CD8-positive, alpha-beta memory T cell (primary cell): Measurements from ENCODE around the gene SAP25. TPM values are rescaled to one million over a fixed set of nuclear protein-coding genes. Genes with fewer than 3 reads are reported as not detected.
"Not testable (repeated sequence)": the region's sequence is repeated elsewhere in the genome, so short reads cannot be mapped to it uniquely, and the experiment has no call there.

Experiments used
- CTCF ChIA-PET: fragments of 350-600 bp; sonication (Branson Sonifier 250); formaldehyde crosslinking; loops from one replicate; lab custom pipeline; 2021; ENCODE audit warnings: antibody characterized with exemption; lab: Charles Lee
- POLR2A ChIA-PET: fragments of 350-600 bp; sonication (Branson Sonifier 250); formaldehyde crosslinking; loops from one replicate; lab custom pipeline; 2021; ENCODE audit warnings: antibody characterized with exemption; lab: Charles Lee
- DNase-seq, 5 donors: peaks; one replicate each; pipeline versions ENCODE4 v3.0.0 to v3.0.0-alpha.2; 2020 to 2022; ENCODE audit warnings: mixed read lengths in 1 of 5
- H3K27ac ChIP-seq: one replicate; pipeline ENCODE4 v1.7.0; 2013; ENCODE audit warnings: low read depth, mild to moderate bottlenecking, low read length, moderate library complexity
- H3K27me3 ChIP-seq: 2 replicates; pipeline ENCODE4 v1.7.0; 2013; ENCODE audit warnings: low read length, mild to moderate bottlenecking; ENCODE audit not compliant: insufficient read depth, poor library complexity, severe bottlenecking
- H3K36me3 ChIP-seq: 2 replicates; pipeline ENCODE4 v1.7.0; 2013; ENCODE audit warnings: mild to moderate bottlenecking, low read length, moderate library complexity; ENCODE audit not compliant: insufficient read depth
- H3K4me1 ChIP-seq: 2 replicates; pipeline ENCODE4 v1.7.0; 2013; ENCODE audit warnings: mild to moderate bottlenecking, low read length, moderate library complexity; ENCODE audit not compliant: insufficient read depth
- H3K4me3 ChIP-seq: 2 replicates; pipeline ENCODE4 v1.7.0; 2013; ENCODE audit warnings: mild to moderate bottlenecking, low read length
- H3K9me3 ChIP-seq: 2 replicates; pipeline ENCODE4 v1.7.0; 2013; ENCODE audit warnings: mild to moderate bottlenecking, low read length
- H3K27ac Mint-ChIP-seq, 8 donors: one replicate each; pipeline ENCODE4 v1.8.0; 2020 to 2021; ENCODE audit warnings: mixed read lengths in 8 of 8, mild to moderate bottlenecking in 6 of 8, inconsistent platforms in 3 of 8, moderate library complexity in 3 of 8
- H3K27me3 Mint-ChIP-seq, 2 donors: one replicate each; pipeline ENCODE4 v1.8.0; 2020 to 2021; ENCODE audit warnings: mixed read lengths in 2 of 2, mild to moderate bottlenecking in 1 of 2, moderate library complexity in 1 of 2
- H3K36me3 Mint-ChIP-seq, 3 donors: one replicate each; pipeline ENCODE4 v1.8.0; 2020 to 2021; ENCODE audit warnings: mixed read lengths in 3 of 3, inconsistent platforms in 1 of 3, mild to moderate bottlenecking in 1 of 3
- H3K4me1 Mint-ChIP-seq, 3 donors: one replicate each; pipeline ENCODE4 v1.8.0; 2020 to 2021; ENCODE audit warnings: mixed read lengths in 3 of 3, inconsistent platforms in 1 of 3, mild to moderate bottlenecking in 1 of 3
- H3K4me3 Mint-ChIP-seq, 7 donors: one replicate each; pipeline ENCODE4 v1.8.0; 2020 to 2021; ENCODE audit warnings: mixed read lengths in 7 of 7, mild to moderate bottlenecking in 6 of 7, moderate library complexity in 4 of 7, inconsistent platforms in 2 of 7
- H3K9me3 Mint-ChIP-seq, 5 donors: one replicate each; pipeline ENCODE4 v1.8.0; 2020 to 2022; ENCODE audit warnings: mixed read lengths in 5 of 5, mild to moderate bottlenecking in 3 of 5, moderate library complexity in 2 of 5, inconsistent platforms in 1 of 5
- polyA plus RNA-seq: library from polyadenylated mRNA; unstranded; fragments of 300-500 nt; fragmentation: Illumina TruSeq; gene quantifications from one replicate; pipeline ENCODE4 v1.2.3, GENCODE V29; 2021
- total RNA-seq, 2 experiments: library from RNA; stranded (reverse); gene quantifications; one replicate each; pipeline ENCODE4 v1.2.3, GENCODE V29; 2021

The SAP25 gene
- total and polyA plus RNA-seq, 3 experiments from 2014 or later = 0.56 to 14.3 (median 13.9) TPM

GRCh38 chr7:100544386-100544785 lies 29.3 kb downstream of the SAP25 start:
- DNase-seq = no peak

GRCh38 chr7:100543586-100543985 lies 30.1 kb downstream of the SAP25 start:
- ChIA-PET CTCF (interaction anchor here (0.8 to 2.8 kb wide), 4 partner anchors 16 to 48 kb away, joined by 3 to 21 read pairs (median 3); no protein-coding TSS in a partner anchor), POLR2A (interaction anchor here (1.3 kb wide), 1 partner anchor 27 kb away, joined by 11 read pairs; no protein-coding TSS in a partner anchor)
- peak overlapping the region; percentile 60 to 98 (median 96) for H3K4me3 Mint-ChIP-seq
- no peaks in the 10 kb centered on the region for H3K9me3 Mint-ChIP-seq
- H3K36me3 ChIP-seq = no peaks in the 10 kb centered on the region
- no peak overlapping the region for H3K4me3 ChIP-seq
- DNase-seq = no peak
- peaks cover 0 to 11% (median 9%) of the 10 kb centered on the region in 3 donors for H3K36me3 Mint-ChIP-seq
- H3K27ac Mint-ChIP-seq = peak overlapping the region; percentile 86 to 99 (median 98)
- H3K9me3 ChIP-seq = no peaks in the 10 kb centered on the region
- no peaks in the 10 kb centered on the region for H3K27me3 ChIP-seq
- H3K4me1 Mint-ChIP-seq = peaks cover 88 to 94% (median 91%) of the 10 kb centered on the region in 3 donors
- peaks cover 88% of the 10 kb centered on the region for H3K4me1 ChIP-seq
- H3K27ac ChIP-seq = no peak overlapping the region
- peaks cover 0 to 1% of the 10 kb centered on the region in 2 donors for H3K27me3 Mint-ChIP-seq

More at GRCh38 chr7:100544386-100544785, 29.3 kb downstream of the SAP25 start:
- Mint-ChIP-seq H3K27ac (peak overlapping the region; percentile 86 to 99 (median 98)), H3K4me3 (peak overlapping the region; percentile 60 to 98 (median 96)), H3K9me3 (no peaks in the 10 kb centered on the region), H3K36me3 (peaks cover 0 to 13% (median 13%) of the 10 kb centered on the region in 3 donors), H3K4me1 (peaks cover 92 to 97% (median 96%) of the 10 kb centered on the region in 3 donors), H3K27me3 (no peaks in the 10 kb centered on the region)
- Histone ChIP-seq H3K36me3 (no peaks in the 10 kb centered on the region), H3K9me3 (no peaks in the 10 kb centered on the region), H3K4me1 (peaks cover 95% of the 10 kb centered on the region), H3K27ac (peak overlapping the region; percentile 36), H3K4me3 (peak overlapping the region; percentile 22), H3K27me3 (no peaks in the 10 kb centered on the region)
- POLR2A ChIA-PET = no interaction called here
- CTCF ChIA-PET = interaction anchor here (1.3 to 6.9 kb wide), 4 partner anchors 15 to 62 kb away, joined by 3 to 104 read pairs (median 14); no protein-coding TSS in a partner anchor

GRCh38 chr7:100541309-100541708 lies 32.4 kb downstream of the SAP25 start:
- POLR2A ChIA-PET = interaction anchor here (1.4 kb wide), 1 partner anchor 25 kb away, joined by 12 read pairs; no protein-coding TSS in a partner anchor
- CTCF ChIA-PET = interaction anchor here (0.9 to 2.8 kb wide), 9 partner anchors 12 to 151 kb away, joined by 3 to 21 read pairs (median 4); no protein-coding TSS in a partner anchor
- H3K4me3 Mint-ChIP-seq = peak overlapping the region; percentile 78 to 99 (median 96)
- not testable (repeated sequence) for H3K9me3 ChIP-seq, H3K9me3 Mint-ChIP-seq, H3K36me3 ChIP-seq, H3K27me3 Mint-ChIP-seq, DNase-seq, H3K27ac ChIP-seq, H3K27me3 ChIP-seq, H3K4me3 ChIP-seq, H3K36me3 Mint-ChIP-seq
- peaks cover 69% of the 10 kb centered on the region for H3K4me1 ChIP-seq
- H3K27ac Mint-ChIP-seq = peak overlapping the region; percentile 58 to 98 (median 94)
- H3K4me1 Mint-ChIP-seq = peaks cover 71 to 77% (median 74%) of the 10 kb centered on the region in 3 donors

GRCh38 chr7:100540073-100540723 lies 33.5 kb downstream of the SAP25 start:
- H3K27ac ChIP-seq = no peak overlapping the region
- POLR2A ChIA-PET = interaction anchor here (0.6 to 2.1 kb wide), 2 partner anchors 9 to 347 kb away, joined by 5 to 18 read pairs; no protein-coding TSS in a partner anchor

GRCh38 chr7:100539436-100540006 lies 34.2 kb downstream of the SAP25 start:
- no peaks in the 10 kb centered on the region for H3K36me3 ChIP-seq
- Mint-ChIP-seq H3K27ac (peak overlapping the region in 7 of 8 donors; percentile 77 to 93 (median 91)), H3K27me3 (peaks cover 0 to 1% of the 10 kb centered on the region in 2 donors), H3K4me1 (peaks cover 53 to 59% (median 56%) of the 10 kb centered on the region in 3 donors), H3K4me3 (peak overlapping the region; percentile 95 to 99 (median 96)), H3K9me3 (no peaks in the 10 kb centered on the region), H3K36me3 (peaks cover 0 to 6% (median 3%) of the 10 kb centered on the region in 3 donors)
- peak overlapping the region; percentile 38 for H3K27ac ChIP-seq
- CTCF ChIA-PET = interaction anchor here (0.7 to 2.8 kb wide), 6 partner anchors 10 to 64 kb away, joined by 3 to 17 read pairs (median 5); no protein-coding TSS in a partner anchor
- no peaks in the 10 kb centered on the region for H3K27me3 ChIP-seq
- POLR2A ChIA-PET = interaction anchor here (0.6 to 2.1 kb wide), 9 partner anchors 9 to 347 kb away, joined by 4 to 18 read pairs (median 5); partner anchors contain the start of genes FBXO24, LRCH4, MEPCE and TSC22D4
- no peaks in the 10 kb centered on the region for H3K9me3 ChIP-seq
- DNase-seq = no peak
- H3K4me1 ChIP-seq = peaks cover 52% of the 10 kb centered on the region
- H3K4me3 ChIP-seq = peak overlapping the region; percentile 79

More at GRCh38 chr7:100540073-100540723, 33.5 kb downstream of the SAP25 start:
- peaks cover 60 to 66% (median 63%) of the 10 kb centered on the region in 3 donors for H3K4me1 Mint-ChIP-seq
- H3K9me3 ChIP-seq = no peaks in the 10 kb centered on the region
- peak overlapping the region; percentile 95 to 99 (median 96) for H3K4me3 Mint-ChIP-seq
- H3K36me3 ChIP-seq = no peaks in the 10 kb centered on the region
- peak overlapping the region; percentile 51 to 93 (median 86) for H3K27ac Mint-ChIP-seq
- no peaks in the 10 kb centered on the region for H3K9me3 Mint-ChIP-seq
- no peak for DNase-seq
- H3K36me3 Mint-ChIP-seq = peaks cover 0 to 6% (median 3%) of the 10 kb centered on the region in 3 donors
- CTCF ChIA-PET = interaction anchor here (2.4 to 2.8 kb wide), 2 partner anchors 9 to 19 kb away, joined by 10 to 17 read pairs; no protein-coding TSS in a partner anchor
- peak overlapping the region; percentile 79 for H3K4me3 ChIP-seq
- H3K27me3 Mint-ChIP-seq = peaks cover 0 to 1% of the 10 kb centered on the region in 2 donors
- H3K4me1 ChIP-seq = peaks cover 58% of the 10 kb centered on the region
- no peaks in the 10 kb centered on the region for H3K27me3 ChIP-seq

- H3K4me1 Mint-ChIP-seq = peaks cover 47 to 52% (median 50%) of the 10 kb centered on the region in 3 donors
- POLR2A ChIA-PET = interaction anchor here (0.6 to 2.1 kb wide), 11 partner anchors 10 to 136 kb away, joined by 3 to 18 read pairs (median 5); partner anchors contain the start of genes FBXO24, LRCH4, MEPCE and TSC22D4
Observed at GRCh38 chr7:100538654-100539435, 34.9 kb downstream of the SAP25 start, which contains the start of gene AGFG2. Gene AGFG2 (plus strand): TSS chr7:100539203. CDS start chr7:100539347, 144 bp downstream.

GRCh38 chr7:100538348-100538653 lies 35.4 kb downstream of the SAP25 start:
- H3K4me3 Mint-ChIP-seq = peak overlapping the region; percentile 92 to 99 (median 96)
- DNase-seq = no peak
- CTCF ChIA-PET = interaction anchor here (1.4 to 2.8 kb wide), 5 partner anchors 11 to 56 kb away, joined by 3 to 17 read pairs (median 5); no protein-coding TSS in a partner anchor
- peaks cover 40% of the 10 kb centered on the region for H3K4me1 ChIP-seq
- H3K27me3 ChIP-seq = no peaks in the 10 kb centered on the region
- H3K27me3 Mint-ChIP-seq = peaks cover 0 to 1% of the 10 kb centered on the region in 2 donors
- H3K4me1 Mint-ChIP-seq = peaks cover 41 to 47% (median 44%) of the 10 kb centered on the region in 3 donors
- H3K4me3 ChIP-seq = peak overlapping the region; percentile 63
- peak overlapping the region; percentile 64 for H3K27ac ChIP-seq
- H3K36me3 ChIP-seq = no peaks in the 10 kb centered on the region
- H3K9me3 ChIP-seq = no peaks in the 10 kb centered on the region
- POLR2A ChIA-PET = interaction anchor here (0.6 to 2.1 kb wide), 9 partner anchors 11 to 108 kb away, joined by 3 to 18 read pairs (median 6); partner anchors contain the start of genes FBXO24, LRCH4 and MEPCE
- peak overlapping the region; percentile 60 to 98 (median 92) for H3K27ac Mint-ChIP-seq
- H3K36me3 Mint-ChIP-seq = peaks cover 0 to 6% (median 3%) of the 10 kb centered on the region in 3 donors
- no peaks in the 10 kb centered on the region for H3K9me3 Mint-ChIP-seq

More at GRCh38 chr7:100538654-100539435, 34.9 kb downstream of the SAP25 start, which contains the start of gene AGFG2:
- Histone ChIP-seq H3K27ac (peak within 1 kb of the TSS; percentile 64), H3K4me3 (peak within 1 kb of the TSS; percentile 79), H3K27me3 (no peaks in the 10 kb centered on the region), H3K4me1 (peaks cover 45% of the 10 kb centered on the region), H3K36me3 (no peaks in the 10 kb centered on the region), H3K9me3 (no peaks in the 10 kb centered on the region)
- peak within 1 kb of the TSS; percentile 87 to 98 (median 92) for H3K27ac Mint-ChIP-seq
- H3K9me3 Mint-ChIP-seq = no peaks in the 10 kb centered on the region
- peak; percentile 100 for DNase-seq
- CTCF ChIA-PET = interaction anchor here (0.7 to 2.8 kb wide), 7 partner anchors 10 to 63 kb away, joined by 3 to 17 read pairs (median 5); no protein-coding TSS in a partner anchor
- peak within 1 kb of the TSS; percentile 95 to 99 (median 96) for H3K4me3 Mint-ChIP-seq
- H3K27me3 Mint-ChIP-seq = peaks cover 0 to 1% of the 10 kb centered on the region in 2 donors
- H3K36me3 Mint-ChIP-seq = peaks cover 0 to 6% (median 3%) of the 10 kb centered on the region in 3 donors
